Bladder microvascular endothelial cell (primary cell): ENCODE data around the gene BEX3. TPM values are rescaled to one million over a fixed set of nuclear protein-coding genes. Genes with fewer than 3 reads are reported as not detected.

Experiments
- total RNA-seq: library from RNA; depleted of rRNA; stranded (reverse); fragments of >200 nt; gene quantifications from 2 replicates; pipeline ENCODE4 v1.2.3, GENCODE V29; 2014

Gene BEX3
- total RNA-seq = 177 and 284 TPM in 2 replicates

DNA sequence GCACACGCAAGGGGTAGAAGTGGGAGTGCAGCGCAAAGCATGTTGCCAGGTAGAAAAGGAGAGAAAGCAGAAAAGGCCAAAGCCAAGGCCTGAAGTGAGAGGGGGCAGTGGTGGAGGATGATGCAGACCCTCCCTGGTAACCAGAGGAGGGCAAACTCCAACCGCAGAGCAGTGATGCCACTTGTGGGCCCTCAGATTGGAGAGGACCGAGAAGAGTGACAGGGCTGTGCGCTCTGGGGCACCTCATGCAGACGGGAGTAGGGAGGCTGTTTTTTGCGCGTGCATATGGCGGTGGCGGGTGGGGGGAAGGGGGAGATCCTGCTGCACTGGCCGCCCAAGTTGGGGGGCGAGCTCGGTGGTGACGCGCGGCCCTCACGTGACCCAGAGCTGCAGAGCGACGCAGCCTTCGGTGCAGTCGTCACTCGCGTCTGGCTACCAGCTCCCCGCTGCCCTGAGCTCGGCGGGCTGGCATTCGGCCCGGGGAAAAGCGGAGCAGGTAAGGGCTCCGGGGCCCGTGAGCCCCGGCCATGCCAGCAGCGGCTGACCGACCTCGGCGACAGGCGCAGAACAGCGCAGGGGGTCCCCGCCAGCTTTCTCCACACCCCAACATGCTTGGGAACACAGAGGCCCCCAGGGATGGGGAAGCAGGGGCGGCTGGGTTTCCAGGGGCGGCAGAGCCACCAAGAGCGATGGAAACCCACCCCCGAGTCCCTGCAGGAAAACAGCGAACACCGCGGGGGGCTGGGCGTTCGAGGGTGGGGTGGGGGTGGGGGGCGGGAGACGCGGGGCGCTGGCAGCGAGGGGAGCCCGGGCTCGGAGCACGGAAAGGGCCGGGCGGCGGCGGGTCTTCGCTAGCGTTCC lies at the start of gene BEX3:
BEX3 (plus strand) TSS at position 421 of the 861 bp plus-strand sequence. CDS start 984 bp downstream, outside the sequence.

DNA sequence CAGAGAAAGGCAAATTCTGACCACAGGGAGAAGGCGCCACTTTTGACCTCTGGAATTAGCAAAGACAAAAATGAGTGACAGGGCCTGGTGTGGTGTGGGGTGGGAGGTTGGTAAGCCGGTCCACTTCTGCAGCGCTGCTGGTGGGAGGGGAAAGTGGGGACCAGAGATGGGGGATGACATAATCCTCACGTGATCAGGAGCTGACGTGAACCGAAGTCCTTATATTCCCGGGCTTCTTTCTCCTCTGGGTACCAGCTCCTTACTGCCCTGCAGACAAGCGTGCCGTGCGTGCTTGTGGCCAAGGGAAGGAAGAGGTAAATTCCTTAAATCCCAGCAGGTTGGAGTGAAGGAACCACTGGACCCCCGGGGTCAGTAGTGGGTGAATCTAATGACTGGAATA lies 46.3 kb upstream of the BEX3 start, which contains the start of gene TCEAL7:
TCEAL7 (plus strand) TSS at position 249 of the 400 bp plus-strand sequence. CDS start 1,165 bp downstream, outside the sequence.

DNA sequence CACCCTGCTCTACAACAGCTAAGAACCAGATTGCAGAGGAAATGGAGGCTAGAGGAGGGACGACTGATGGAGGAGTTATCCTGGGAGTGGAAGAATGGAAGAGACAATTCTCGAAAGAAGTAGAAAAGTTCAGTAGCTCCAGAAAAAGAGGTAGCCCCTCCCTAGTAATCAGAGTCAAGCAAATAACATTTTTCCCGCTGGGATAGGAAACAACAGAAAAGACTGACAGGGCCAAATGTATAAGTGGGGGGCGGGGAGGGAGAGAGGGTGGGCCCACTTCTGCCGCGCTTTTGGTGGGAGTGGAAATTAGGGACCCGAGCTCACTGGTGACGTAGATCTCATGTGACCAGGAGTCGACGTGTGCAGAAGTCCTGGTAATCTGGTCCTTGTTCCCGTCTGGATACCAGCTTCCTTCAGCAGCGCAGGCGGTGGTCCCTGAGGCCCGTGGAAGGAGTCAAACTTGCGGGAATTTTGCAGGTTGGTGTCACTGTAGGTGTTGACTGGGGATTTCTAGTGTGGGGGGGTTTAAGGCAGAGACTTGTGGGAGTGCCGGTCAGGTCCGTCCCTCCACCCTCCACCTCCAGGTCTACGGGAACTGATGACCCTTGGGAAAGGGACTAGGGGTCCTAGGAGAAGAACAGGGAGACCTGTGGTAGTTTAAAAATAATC lies 20.1 kb upstream of the BEX3 start, which contains the start of gene TCEAL9:
TCEAL9 (plus strand) TSS at position 377 of the 669 bp plus-strand sequence. CDS start 1,179 bp downstream, outside the sequence.

Other genes with a start within 250 kb of the BEX3 start
- 10.4 and 21.0 TPM in 2 replicates for gene BEX4, start 161.4 kb upstream of the BEX3 start, total RNA-seq
- gene TCEAL8, start 121.4 kb upstream of the BEX3 start, total RNA-seq = 58.8 and 63.6 TPM in 2 replicates
- gene TCEAL5, start 99.8 kb upstream of the BEX3 start, total RNA-seq = not detected in 2 replicates
- gene BEX2, start 65.5 kb upstream of the BEX3 start, total RNA-seq = 1.3 and 1.5 TPM in 2 replicates
- gene TCEAL7, start 46.3 kb upstream of the BEX3 start, total RNA-seq = 0.88 and 2.8 TPM in 2 replicates
- 61.4 and 90.8 TPM in 2 replicates for gene TCEAL9, start 20.0 kb upstream of the BEX3 start, total RNA-seq
- gene RAB40A, start 143.0 kb downstream of the BEX3 start, total RNA-seq = 0.13 TPM in 1 of 2 replicates, not detected in the other
- gene TCEAL4, start 209.0 kb downstream of the BEX3 start, total RNA-seq = 32.7 and 41.2 TPM in 2 replicates
- 8.3 and 8.5 TPM in 2 replicates for gene TCEAL3, start 231.4 kb downstream of the BEX3 start, total RNA-seq